A549 (cell line): Measurements from ENCODE around the gene KRTCAP2. TPM values are rescaled to one million over a fixed set of nuclear protein-coding genes. Genes with fewer than 3 reads are reported as not detected.
"Not testable (repeated sequence)": the region's sequence is repeated elsewhere in the genome, so short reads cannot be mapped to it uniquely, and the experiment has no call there.

Experiments used
- ATAC-seq, 2 experiments: fragments of 200-7000 bp in 1 of 2; fragments of >200 bp in 1 of 2; cut with Nextera tagmentation in 1 of 2; cut with Tn5 transposase in 1 of 2; 3 replicates each; pipeline versions ENCODE4 v1.8.0 to v1.9.1; 2018 to 2020; ENCODE audit warnings: mild to moderate bottlenecking in 1 of 2, moderate library complexity in 1 of 2
- CTCF ChIA-PET: fragments of 300-600 bp; sonication (Branson Sonifier 250); formaldehyde crosslinking; extraction: SDS; loops from one replicate; lab custom pipeline; 2021; ENCODE audit warnings: antibody characterized with exemption, inconsistent platforms; lab: Yijun Ruan, JAX
- POLR2A ChIA-PET: fragments of 350-600 bp; formaldehyde crosslinking; extraction: SDS; loops from one replicate; lab custom pipeline; 2021; ENCODE audit warnings: antibody characterized with exemption, inconsistent platforms; lab: Yijun Ruan, JAX
- DNase-seq, 2 experiments: peaks; one replicate each; pipeline versions ENCODE4 v3.0.0 to v3.0.0-alpha.2; 2011 to 2016; ENCODE audit warnings: low read depth in 1 of 2, low spot score in 1 of 2
- FAIRE-seq: peaks from 2 replicates; lab custom pipeline; 2011; peaks lifted over from hg19 to GRCh38; lab: Jason Lieb, UNC
- H3K27ac ChIP-seq, 2 experiments: fragments of >200 bp; sonication (Bioruptor Twin); formaldehyde crosslinking; 3 replicates each; pipeline ENCODE4 v1.5.1; 2016 to 2017
- H3K4me1 ChIP-seq: fragments of >200 bp; sonication (Bioruptor Twin); formaldehyde crosslinking; 3 replicates; pipeline ENCODE4 v1.6.1; 2016
- H3K4me2 ChIP-seq: fragments of >200 bp; sonication (Bioruptor Twin); formaldehyde crosslinking; 3 replicates; pipeline ENCODE4 v1.6.1; 2016
- H3K4me3 ChIP-seq: fragments of >200 bp; sonication (Bioruptor Twin); formaldehyde crosslinking; 3 replicates; pipeline ENCODE4 v1.5.1; 2016
- H3K9me3 ChIP-seq: fragments of >200 bp; sonication (Bioruptor Twin); formaldehyde crosslinking; 3 replicates; pipeline ENCODE4 v1.6.1; 2016
- CHD2 ChIP-seq: fragments of 150-350 bp; IDR thresholded peaks from 2 replicates; pipeline ENCODE4 v1.6.1; 2014; ENCODE audit warnings: low read length; ENCODE audit not compliant: partially characterized antibody
- FOSL2 ChIP-seq, 2 experiments: fragments of 450-650 bp in 1 of 2; fragments of >200 bp in 1 of 2; sonication (Bioruptor Twin) in 1 of 2; formaldehyde crosslinking; IDR thresholded peaks; 2 replicates each; pipeline versions ENCODE4 v1.5.0 to v1.6.1; 2016 to 2020; ENCODE audit warnings: mild to moderate bottlenecking in 1 of 2, moderate library complexity in 1 of 2
- HDAC2 ChIP-seq: fragments of 200-600 bp; sonication (generic); IDR thresholded peaks from 2 replicates; pipeline ENCODE4 v1.6.1; 2016
- HOXA7 ChIP-seq: fragments of 250-450 bp; sonication (Bioruptor Pico); IDR thresholded peaks from 2 replicates; pipeline ENCODE4 v1.5.0; 2020; ENCODE audit warnings: mild to moderate bottlenecking, moderate library complexity
- JUN ChIP-seq, 2 experiments: fragments of >200 bp; sonication (Bioruptor Twin); formaldehyde crosslinking; IDR thresholded peaks; 2 replicates in 1 of 2; 3 replicates in 1 of 2; pipeline ENCODE4 v1.6.1; 2016 to 2017
- MYC ChIP-seq: IDR thresholded peaks from 2 replicates; pipeline ENCODE4 v1.6.1; 2012; ENCODE audit warnings: mild to moderate bottlenecking, inconsistent platforms, low read length, improper control_type of control experiment, borderline replicate concordance
- NFE2L2 ChIP-seq: fragments of 150-350 bp; conservative IDR thresholded peaks from 2 replicates; pipeline ENCODE4 v1.6.1; 2014; ENCODE audit warnings: low read length
- PHF8 ChIP-seq: fragments of 200-600 bp; sonication (generic); IDR thresholded peaks from 2 replicates; pipeline ENCODE4 v1.6.1; 2016; ENCODE audit warnings: low read depth, mild to moderate bottlenecking, antibody characterized with exemption, moderate library complexity, borderline replicate concordance
- POLR2A ChIP-seq: IDR thresholded peaks from 2 replicates; pipeline ENCODE4 v1.6.1; 2012; ENCODE audit warnings: mild to moderate bottlenecking, low read length
- RAD21 ChIP-seq, 2 experiments: fragments of >200 bp in 1 of 2; sonication (Bioruptor Twin) in 1 of 2; formaldehyde crosslinking in 1 of 2; IDR thresholded peaks in 1 of 2; conservative IDR thresholded peaks in 1 of 2; 2 replicates in 1 of 2; 3 replicates in 1 of 2; pipeline ENCODE4 v1.6.1; 2012 to 2018; ENCODE audit warnings: inconsistent platforms in 1 of 2
- SMC3 ChIP-seq: fragments of >200 bp; sonication (Bioruptor Twin); formaldehyde crosslinking; IDR thresholded peaks from 3 replicates; pipeline ENCODE4 v1.6.1; 2018; ENCODE audit warnings: inconsistent platforms
- SREBF2 ChIP-seq: fragments of 450-650 bp; IDR thresholded peaks from 2 replicates; pipeline ENCODE4 v1.6.1; 2014; ENCODE audit warnings: mild to moderate bottlenecking, moderate library complexity
- TFCP2L1 ChIP-seq: fragments of 250-450 bp; sonication (Bioruptor Pico); IDR thresholded peaks from 2 replicates; pipeline ENCODE4 v1.5.0; 2021; ENCODE audit warnings: mild to moderate bottlenecking
- ZC3H11A ChIP-seq: fragments of 450-650 bp; IDR thresholded peaks from 2 replicates; pipeline ENCODE4 v1.6.1; 2014; ENCODE audit warnings: antibody characterized with exemption, mild to moderate bottlenecking
- WGBS: methylation state at CpG from one replicate; pipeline ENCODE4 v1.1.6; 2017; ENCODE audit errors: missing lambda C conversion rate; 5-methylcytosine and 5-hydroxymethylcytosine counted together
- polyA plus RNA-seq, 4 experiments: library from polyadenylated mRNA; depleted of rRNA in 3 of 4; stranded (reverse); fragments of >200 nt; fragmentation: RNase III in 1 of 4; extraction: RNeasy Plus Mini Kit Qiagen cat#74134 plus additional on column Dnase treatment in 1 of 4; gene quantifications; 2 replicates in 3 of 4; 3 replicates in 1 of 4; pipeline ENCODE4 v1.2.3, GENCODE V29; 2011 to 2017
- TF ChIP-seq, protein P1 (sequence below): fragments of 450-650 bp; IDR thresholded peaks from 2 replicates; pipeline ENCODE4 v1.6.1; 2014; ENCODE audit warnings: antibody characterized with exemption
- TF ChIP-seq, protein P2 (sequence below): fragments of >200 bp; sonication (Bioruptor Twin); formaldehyde crosslinking; IDR thresholded peaks from 3 replicates; pipeline ENCODE4 v1.6.1; 2016
- TF ChIP-seq, protein P3 (sequence below): fragments of >200 bp; sonication (Bioruptor Twin); formaldehyde crosslinking; IDR thresholded peaks from 3 replicates; pipeline ENCODE4 v1.5.1; 2016
- TF ChIP-seq, protein P4 (sequence below): IDR thresholded peaks from 2 replicates; pipeline ENCODE4 v1.6.1; 2012; ENCODE audit warnings: low read depth, borderline replicate concordance
- TF ChIP-seq, protein P5 (sequence below): fragments of 200-600 bp; sonication (generic); IDR thresholded peaks from 2 replicates; pipeline ENCODE4 v1.6.1; 2016; ENCODE audit warnings: antibody characterized with exemption, mild to moderate bottlenecking, moderate library complexity

KRTCAP2 gene
- polyA plus RNA-seq, 2 of the 4 experiments (the other 2 are of a cell fraction) = 154 to 217 TPM

DNA sequence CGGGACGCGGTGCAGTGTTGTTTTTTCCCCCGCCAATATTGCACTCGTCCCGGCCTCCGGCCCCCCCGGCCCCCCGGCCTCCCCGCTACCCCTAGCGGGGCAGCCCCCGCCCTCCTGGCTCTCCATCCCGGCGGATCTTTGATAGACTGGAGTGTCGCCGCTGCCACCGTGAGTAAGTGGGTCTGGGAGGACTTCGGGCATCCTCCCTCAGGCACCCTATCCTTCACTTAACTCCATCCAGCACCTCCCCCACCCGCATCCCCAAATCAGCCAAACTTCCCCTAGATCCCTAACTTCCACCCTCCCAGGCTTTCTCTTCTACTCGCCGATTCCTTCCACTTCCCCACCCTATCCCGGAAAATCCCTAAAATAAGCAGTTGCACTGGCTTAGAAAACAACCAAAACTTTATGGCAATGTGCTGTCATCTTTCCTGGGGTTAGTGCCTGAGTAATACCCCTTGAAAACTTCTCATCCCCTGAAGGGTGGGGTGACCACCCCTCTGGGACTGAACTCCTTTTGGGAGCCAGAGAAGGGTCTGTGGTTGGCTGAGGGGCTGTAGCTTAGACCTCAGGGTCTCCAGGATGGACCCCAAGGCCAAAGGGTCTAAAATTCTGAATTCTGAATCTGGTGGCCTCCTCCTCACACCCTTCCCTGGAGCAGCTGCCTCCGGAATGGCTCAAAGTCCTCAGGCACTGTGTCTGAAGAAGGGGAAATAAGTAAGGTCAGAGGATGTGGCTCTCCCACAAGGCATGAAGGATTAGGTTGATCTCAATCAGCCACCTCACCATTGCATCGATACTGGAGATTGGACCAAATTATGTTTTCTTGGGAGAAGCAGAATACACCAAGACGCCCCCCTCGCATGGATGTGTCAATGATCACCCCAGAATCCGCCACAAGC, 22.3 kb upstream of the KRTCAP2 start:
- peak overlapping the region; percentile 79 for H3K4me3 ChIP-seq
- CTCF ChIA-PET = interaction anchor here (1.0 to 6.4 kb wide), 11 partner anchors 8 to 397 kb away, joined by 3 to 176 read pairs (median 14); partner anchors contain the start of genes KRTCAP2, MTX1, THBS3 and TRIM46
- peak in 1 of 2 experiments; percentile 48 for DNase-seq
- WGBS = 28% methylated on average over 18 of the region's 27 CpGs
- H3K4me2 ChIP-seq = peak overlapping the region; percentile 94
- no peaks in the 10 kb centered on the region for H3K9me3 ChIP-seq
- peak overlapping the region; percentile 84 to 96 for H3K27ac ChIP-seq
- no peak for FAIRE-seq
- POLR2A ChIA-PET = interaction anchor here (0.6 to 3.1 kb wide), 7 partner anchors 13 to 575 kb away, joined by 3 to 54 read pairs (median 12); partner anchors contain the start of genes KRTCAP2, MTX1, THBS3 and TRIM46
- H3K4me1 ChIP-seq = peaks cover 22% of the 10 kb centered on the region
- TF ChIP-seq MYC = no peak
- no peak for TF ChIP-seq SREBF2
- no peak for TF ChIP-seq RAD21 (conservative IDR thresholded peaks at IDR 0.05 in 1 of 2, IDR thresholded peaks at IDR 0.05 in 1 of 2)
- TF ChIP-seq, protein P1, sequence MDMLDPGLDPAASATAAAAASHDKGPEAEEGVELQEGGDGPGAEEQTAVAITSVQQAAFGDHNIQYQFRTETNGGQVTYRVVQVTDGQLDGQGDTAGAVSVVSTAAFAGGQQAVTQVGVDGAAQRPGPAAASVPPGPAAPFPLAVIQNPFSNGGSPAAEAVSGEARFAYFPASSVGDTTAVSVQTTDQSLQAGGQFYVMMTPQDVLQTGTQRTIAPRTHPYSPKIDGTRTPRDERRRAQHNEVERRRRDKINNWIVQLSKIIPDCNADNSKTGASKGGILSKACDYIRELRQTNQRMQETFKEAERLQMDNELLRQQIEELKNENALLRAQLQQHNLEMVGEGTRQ = no peak
- 0 out of 6 replicates have a peak, but pooled peaks of 1 of the 2 experiments have one; percentile 4 for ATAC-seq

DNA sequence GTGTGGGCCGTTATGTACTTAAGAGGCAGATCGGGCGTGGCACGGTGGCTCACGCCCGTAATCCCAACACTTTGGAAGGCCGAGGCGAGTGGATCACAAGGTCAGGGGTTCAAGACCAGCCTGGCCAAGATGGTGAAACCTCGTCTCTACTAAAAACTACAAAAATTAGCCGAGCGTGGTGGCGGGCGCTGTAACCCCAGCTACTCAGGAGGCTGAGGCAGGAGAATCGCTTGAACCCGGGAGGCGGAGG, 20.8 kb upstream of the KRTCAP2 start:
- CTCF ChIA-PET = interaction anchor here (0.6 to 6.4 kb wide), 25 partner anchors 9 to 418 kb away, joined by 3 to 176 read pairs (median 5); partner anchors contain the start of genes ADAM15, KRTCAP2, MTX1 and THBS3
- Histone ChIP-seq H3K4me3 (peak overlapping the region; percentile 79), H3K4me2 (peak overlapping the region; percentile 94), H3K4me1 (peaks cover 22% of the 10 kb centered on the region), H3K27ac (peak overlapping the region; percentile 84 to 96)
- not testable (repeated sequence) for H3K9me3 ChIP-seq, ATAC-seq, FAIRE-seq
- WGBS = 1% methylated on average over 16 of the region's 16 CpGs
- DNase-seq = peak in 1 of 2 experiments; percentile 86
- POLR2A ChIA-PET = interaction anchor here (0.9 to 3.1 kb wide), 11 partner anchors 9 to 124 kb away, joined by 3 to 54 read pairs (median 9); partner anchors contain the start of genes KRTCAP2, MTX1, SCAMP3 and THBS3

DNA sequence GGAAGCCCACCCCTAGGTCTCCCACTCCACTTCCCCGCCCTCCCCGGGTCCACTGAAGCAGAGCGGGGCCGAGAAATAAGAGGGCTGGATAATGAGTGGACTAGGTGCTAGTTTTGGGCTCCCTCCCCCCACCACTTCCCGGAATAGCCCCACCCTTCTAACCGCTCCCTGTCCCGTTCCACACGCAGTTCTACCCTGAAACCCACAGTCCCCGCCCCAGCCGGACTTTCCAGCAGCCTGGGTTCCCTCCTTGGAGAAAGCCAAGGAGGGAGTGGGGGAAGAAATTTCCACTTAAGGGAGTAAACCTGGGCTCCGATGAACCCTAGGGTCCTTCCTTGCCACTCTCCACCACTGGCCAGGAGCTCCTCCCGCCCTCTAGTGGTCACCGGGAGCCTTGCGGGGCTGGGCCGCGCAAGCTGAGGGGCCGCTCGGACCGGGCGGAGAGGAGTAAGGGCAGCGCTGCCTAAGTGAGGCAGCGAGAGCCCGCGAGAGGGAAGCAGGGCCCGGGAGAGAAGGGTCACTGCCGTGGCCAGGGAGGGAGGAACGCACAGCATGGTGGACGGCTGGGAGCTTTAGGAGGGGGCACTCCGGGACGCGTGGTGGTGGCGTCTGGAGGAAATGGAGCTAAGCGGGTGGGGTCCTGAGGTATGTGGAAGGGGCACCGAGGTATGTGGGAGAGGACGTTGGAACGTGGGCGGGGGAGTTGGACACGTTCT, 20.3 kb upstream of the KRTCAP2 start:
- no peak for FAIRE-seq
- POLR2A ChIA-PET = interaction anchor here (0.8 to 3.1 kb wide), 11 partner anchors 9 to 124 kb away, joined by 3 to 54 read pairs (median 9); partner anchors contain the start of genes KRTCAP2, MTX1, SCAMP3 and THBS3
- TF ChIP-seq, protein P2, sequence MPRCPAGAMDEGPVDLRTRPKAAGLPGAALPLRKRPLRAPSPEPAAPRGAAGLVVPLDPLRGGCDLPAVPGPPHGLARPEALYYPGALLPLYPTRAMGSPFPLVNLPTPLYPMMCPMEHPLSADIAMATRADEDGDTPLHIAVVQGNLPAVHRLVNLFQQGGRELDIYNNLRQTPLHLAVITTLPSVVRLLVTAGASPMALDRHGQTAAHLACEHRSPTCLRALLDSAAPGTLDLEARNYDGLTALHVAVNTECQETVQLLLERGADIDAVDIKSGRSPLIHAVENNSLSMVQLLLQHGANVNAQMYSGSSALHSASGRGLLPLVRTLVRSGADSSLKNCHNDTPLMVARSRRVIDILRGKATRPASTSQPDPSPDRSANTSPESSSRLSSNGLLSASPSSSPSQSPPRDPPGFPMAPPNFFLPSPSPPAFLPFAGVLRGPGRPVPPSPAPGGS = no peak; the same call in 2 of the 3 replicates
- TF ChIP-seq, protein P3, sequence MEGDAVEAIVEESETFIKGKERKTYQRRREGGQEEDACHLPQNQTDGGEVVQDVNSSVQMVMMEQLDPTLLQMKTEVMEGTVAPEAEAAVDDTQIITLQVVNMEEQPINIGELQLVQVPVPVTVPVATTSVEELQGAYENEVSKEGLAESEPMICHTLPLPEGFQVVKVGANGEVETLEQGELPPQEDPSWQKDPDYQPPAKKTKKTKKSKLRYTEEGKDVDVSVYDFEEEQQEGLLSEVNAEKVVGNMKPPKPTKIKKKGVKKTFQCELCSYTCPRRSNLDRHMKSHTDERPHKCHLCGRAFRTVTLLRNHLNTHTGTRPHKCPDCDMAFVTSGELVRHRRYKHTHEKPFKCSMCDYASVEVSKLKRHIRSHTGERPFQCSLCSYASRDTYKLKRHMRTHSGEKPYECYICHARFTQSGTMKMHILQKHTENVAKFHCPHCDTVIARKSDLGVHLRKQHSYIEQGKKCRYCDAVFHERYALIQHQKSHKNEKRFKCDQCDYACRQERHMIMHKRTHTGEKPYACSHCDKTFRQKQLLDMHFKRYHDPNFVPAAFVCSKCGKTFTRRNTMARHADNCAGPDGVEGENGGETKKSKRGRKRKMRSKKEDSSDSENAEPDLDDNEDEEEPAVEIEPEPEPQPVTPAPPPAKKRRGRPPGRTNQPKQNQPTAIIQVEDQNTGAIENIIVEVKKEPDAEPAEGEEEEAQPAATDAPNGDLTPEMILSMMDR = peak; percentile 95
- TF ChIP-seq, protein P4, sequence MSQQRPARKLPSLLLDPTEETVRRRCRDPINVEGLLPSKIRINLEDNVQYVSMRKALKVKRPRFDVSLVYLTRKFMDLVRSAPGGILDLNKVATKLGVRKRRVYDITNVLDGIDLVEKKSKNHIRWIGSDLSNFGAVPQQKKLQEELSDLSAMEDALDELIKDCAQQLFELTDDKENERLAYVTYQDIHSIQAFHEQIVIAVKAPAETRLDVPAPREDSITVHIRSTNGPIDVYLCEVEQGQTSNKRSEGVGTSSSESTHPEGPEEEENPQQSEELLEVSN = peak; percentile 31; the same call in 1 of the 2 replicates
- peak; percentile 59 to 64; a peak in 4 of 5 replicates for TF ChIP-seq RAD21 (conservative IDR thresholded peaks at IDR 0.05 in 1 of 2, IDR thresholded peaks at IDR 0.05 in 1 of 2)
- TF ChIP-seq HDAC2 = 0 out of 2 replicates have a peak, but pooled peaks have one; percentile 12
- TF ChIP-seq ZC3H11A = no peak
- TF ChIP-seq SMC3 = peak; percentile 64
- TF ChIP-seq, protein P5, sequence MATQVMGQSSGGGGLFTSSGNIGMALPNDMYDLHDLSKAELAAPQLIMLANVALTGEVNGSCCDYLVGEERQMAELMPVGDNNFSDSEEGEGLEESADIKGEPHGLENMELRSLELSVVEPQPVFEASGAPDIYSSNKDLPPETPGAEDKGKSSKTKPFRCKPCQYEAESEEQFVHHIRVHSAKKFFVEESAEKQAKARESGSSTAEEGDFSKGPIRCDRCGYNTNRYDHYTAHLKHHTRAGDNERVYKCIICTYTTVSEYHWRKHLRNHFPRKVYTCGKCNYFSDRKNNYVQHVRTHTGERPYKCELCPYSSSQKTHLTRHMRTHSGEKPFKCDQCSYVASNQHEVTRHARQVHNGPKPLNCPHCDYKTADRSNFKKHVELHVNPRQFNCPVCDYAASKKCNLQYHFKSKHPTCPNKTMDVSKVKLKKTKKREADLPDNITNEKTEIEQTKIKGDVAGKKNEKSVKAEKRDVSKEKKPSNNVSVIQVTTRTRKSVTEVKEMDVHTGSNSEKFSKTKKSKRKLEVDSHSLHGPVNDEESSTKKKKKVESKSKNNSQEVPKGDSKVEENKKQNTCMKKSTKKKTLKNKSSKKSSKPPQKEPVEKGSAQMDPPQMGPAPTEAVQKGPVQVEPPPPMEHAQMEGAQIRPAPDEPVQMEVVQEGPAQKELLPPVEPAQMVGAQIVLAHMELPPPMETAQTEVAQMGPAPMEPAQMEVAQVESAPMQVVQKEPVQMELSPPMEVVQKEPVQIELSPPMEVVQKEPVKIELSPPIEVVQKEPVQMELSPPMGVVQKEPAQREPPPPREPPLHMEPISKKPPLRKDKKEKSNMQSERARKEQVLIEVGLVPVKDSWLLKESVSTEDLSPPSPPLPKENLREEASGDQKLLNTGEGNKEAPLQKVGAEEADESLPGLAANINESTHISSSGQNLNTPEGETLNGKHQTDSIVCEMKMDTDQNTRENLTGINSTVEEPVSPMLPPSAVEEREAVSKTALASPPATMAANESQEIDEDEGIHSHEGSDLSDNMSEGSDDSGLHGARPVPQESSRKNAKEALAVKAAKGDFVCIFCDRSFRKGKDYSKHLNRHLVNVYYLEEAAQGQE = peak; percentile 37
- 0 out of 2 replicates have a peak, but pooled peaks have one; percentile 24 for TF ChIP-seq HOXA7 (CRISPR knock-in tag)
- TF ChIP-seq CHD2 = peak; percentile 49
- no peak for TF ChIP-seq NFE2L2
- peak; percentile 32 to 60; a peak in 2 of 5 replicates for TF ChIP-seq JUN (IDR thresholded peaks at IDR 0.05)
- TF ChIP-seq FOSL2 (IDR thresholded peaks at IDR 0.05) = no peak
- TF ChIP-seq FOSL2 (CRISPR knock-in tag; IDR thresholded peaks at IDR 0.05) = no peak
- peak; percentile 49; the same call in 1 of the 2 replicates for TF ChIP-seq POLR2A
- peak; percentile 61; the same call in 1 of the 2 replicates for TF ChIP-seq PHF8
- TF ChIP-seq TFCP2L1 (CRISPR knock-in tag) = peak; percentile 69; the same call in 1 of the 2 replicates

More for the DNA sequence above, 20.3 kb upstream of the KRTCAP2 start:
- peak; percentile 76 to 90 for ATAC-seq
- no peaks in the 10 kb centered on the region for H3K9me3 ChIP-seq
- peaks cover 22% of the 10 kb centered on the region for H3K4me1 ChIP-seq
- 1% methylated on average over 36 of the region's 38 CpGs for WGBS
- CTCF ChIA-PET = interaction anchor here (0.5 to 6.4 kb wide), 29 partner anchors 9 to 457 kb away, joined by 3 to 176 read pairs (median 4); partner anchors contain the start of genes ADAM15, KRTCAP2, MTX1 and THBS3
- peak overlapping the region; percentile 94 for H3K4me2 ChIP-seq
- peak overlapping the region; percentile 84 to 96 for H3K27ac ChIP-seq
- H3K4me3 ChIP-seq = peak overlapping the region; percentile 79
- DNase-seq = peak; percentile 84 to 93
